GM21390 (cell line): ENCODE measurements around the gene ATXN1.
A peak's percentile ranks its signal among the peaks of the same experiment; 100 is the strongest.

ENCODE experiments used
- ATAC-seq: cut with Tn5 transposase; IDR thresholded peaks from one replicate; pipeline ENCODE4 v1.9.1; 2021; ENCODE audit not compliant: unreplicated experiment

ATXN1 gene

DNA sequence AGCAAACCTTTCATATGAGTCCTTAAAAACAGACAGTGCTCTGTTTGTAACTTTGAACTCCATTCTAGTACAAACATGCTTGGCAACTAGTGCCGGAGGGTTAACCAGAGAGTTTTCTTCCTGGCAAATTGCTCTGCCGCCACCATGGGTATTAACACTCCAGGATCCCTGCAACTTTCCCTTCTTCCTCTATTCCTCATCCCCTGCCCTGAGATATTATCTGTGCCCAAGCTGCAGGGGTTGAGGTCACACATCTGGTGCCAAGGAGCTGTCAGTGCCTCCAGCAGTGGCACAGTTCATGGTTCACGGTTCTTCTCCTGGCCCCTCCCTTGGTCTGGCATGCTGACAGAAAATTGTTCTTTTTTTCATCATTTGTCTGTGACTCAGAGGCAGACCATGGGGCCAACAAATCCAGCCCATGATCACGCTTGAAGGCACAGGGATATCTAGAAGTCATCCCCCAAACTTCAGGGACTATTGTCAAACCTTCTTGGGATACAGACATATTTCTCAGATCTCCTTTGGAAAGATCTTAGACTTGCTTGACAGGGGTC lies 77.5 kb downstream of the ATXN1 start:
- ATAC-seq, result no peak

DNA sequence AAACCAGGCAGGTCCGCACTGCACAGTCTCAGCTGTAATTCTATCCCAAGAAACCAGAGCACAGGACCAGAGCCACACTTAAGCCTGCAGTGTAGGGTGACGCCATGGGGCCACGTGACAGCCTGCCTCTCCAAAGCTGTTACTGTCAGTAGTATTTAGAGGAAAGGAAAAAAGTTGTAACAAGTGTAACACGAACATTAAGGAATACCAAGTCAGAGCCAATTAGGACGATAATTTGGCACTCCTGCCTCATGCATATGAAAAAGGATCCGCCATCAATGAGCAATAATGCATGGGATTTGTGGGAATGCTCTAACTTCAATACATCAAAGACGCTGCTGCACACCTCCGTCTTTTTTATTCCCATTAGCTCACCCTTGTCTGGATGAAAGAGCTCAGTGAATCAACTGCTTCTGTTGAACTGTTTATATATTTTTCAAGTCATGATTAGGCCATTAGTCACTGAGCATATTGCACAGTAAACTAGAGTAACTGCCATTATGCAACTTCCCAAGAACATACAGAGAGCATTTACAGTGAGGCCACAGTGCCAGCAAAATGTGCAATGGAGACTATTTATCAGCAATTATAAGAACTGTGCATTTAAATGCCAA lies 79.9 kb downstream of the ATXN1 start:
- no peak for ATAC-seq

DNA sequence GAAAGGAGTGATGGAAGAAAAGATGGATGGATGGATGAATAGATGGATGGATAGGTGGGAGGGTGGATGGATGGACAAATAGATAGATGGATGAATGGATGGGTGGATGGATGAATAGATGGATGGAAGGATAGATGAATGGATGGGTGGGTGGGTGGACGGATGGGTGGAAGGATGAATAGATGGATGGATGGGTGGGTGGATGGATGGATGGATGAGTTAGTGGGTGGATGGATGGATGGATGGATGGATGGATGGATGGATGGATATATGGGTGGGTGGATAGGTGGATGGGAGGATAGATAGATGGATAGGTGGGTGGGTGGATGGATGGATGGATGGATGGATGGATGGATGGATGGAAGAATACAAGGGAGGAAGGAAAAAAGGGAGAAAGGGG lies 82.2 kb downstream of the ATXN1 start:
- ATAC-seq, result no peak

DNA sequence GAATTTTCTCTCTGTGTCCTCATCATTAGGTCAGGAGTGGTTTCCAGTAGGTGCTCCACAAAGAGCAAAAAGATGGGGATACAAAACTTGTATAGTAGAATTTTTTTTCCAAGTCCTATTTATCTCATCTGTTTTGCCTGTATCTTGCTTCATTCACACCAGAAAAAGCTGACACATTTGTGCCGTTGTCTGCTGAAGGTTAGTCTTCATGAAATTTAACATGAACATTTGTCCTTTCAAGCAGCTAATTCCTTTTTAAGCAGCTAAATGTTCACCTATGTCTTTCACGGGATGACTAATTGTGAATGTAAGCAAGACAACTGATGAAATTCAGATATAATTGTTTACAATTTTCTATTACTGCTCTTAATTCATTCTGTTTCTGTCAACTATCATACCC lies 83.8 kb downstream of the ATXN1 start:
- no peak for ATAC-seq

DNA sequence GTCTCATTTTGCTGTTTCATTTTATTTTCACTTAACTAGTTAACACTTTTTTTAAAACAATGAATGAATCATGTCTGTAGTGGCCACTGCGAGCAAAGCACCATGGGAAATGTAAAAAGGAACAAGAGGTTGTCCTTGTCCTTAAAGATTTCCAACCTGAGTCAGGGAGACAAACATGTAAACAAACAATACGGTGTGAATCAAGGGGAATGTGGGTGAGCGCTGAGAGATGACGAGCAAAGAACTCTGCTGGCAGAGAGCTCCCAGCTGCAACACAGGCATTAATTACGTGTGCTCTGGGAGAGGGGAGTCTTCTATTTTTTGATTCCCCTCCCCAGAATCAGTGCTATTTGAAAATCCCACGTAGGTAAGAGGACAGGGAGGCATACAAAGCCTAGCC lies 84.3 kb downstream of the ATXN1 start:
- no peak for ATAC-seq

DNA sequence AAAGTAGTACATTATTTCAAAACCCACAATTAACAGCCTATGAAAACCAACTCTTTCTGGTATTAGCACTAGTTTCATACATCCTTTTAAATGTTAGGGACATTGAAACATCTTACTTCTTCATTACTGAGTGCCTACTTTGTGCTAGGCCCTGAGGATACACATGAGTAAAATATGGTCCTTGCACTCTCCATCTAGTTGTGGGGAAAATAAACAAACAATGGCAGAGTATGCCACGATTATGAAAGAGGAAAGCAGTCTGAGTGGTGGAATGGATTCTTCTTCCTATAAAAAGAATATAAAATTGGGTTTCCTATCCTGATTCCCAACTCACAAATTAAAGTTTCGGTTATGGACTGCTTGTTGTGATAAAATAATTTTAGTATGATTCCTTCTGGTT lies 84.9 kb downstream of the ATXN1 start:
- no peak for ATAC-seq

DNA sequence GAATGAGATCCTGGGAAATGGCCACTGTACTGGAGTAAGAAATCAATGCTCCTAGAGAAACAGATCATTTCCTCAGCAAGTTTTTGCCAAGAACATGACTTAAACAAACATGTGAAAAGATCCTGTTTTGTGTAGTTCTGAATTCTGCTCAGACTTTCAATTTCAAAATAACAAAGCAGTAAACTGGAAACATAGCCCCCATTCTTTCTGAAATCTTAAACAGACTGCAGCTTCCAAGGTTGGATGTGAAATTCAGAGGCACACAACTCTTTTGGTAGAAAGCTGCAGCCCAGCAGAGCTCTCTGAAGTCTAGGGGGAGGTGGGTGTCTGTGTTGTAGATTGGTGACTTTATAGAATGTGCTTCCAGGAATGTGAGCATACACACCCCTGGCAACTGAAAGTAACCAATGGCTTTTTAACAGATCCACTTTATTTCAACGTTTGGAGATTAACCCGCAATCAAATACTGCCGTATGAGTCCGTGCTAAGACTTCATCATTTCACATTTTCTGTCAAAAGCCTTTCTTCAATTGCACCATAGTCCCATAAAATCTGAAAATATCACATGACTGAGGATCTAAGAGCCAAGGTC lies 86.4 kb downstream of the ATXN1 start:
- no peak for ATAC-seq

DNA sequence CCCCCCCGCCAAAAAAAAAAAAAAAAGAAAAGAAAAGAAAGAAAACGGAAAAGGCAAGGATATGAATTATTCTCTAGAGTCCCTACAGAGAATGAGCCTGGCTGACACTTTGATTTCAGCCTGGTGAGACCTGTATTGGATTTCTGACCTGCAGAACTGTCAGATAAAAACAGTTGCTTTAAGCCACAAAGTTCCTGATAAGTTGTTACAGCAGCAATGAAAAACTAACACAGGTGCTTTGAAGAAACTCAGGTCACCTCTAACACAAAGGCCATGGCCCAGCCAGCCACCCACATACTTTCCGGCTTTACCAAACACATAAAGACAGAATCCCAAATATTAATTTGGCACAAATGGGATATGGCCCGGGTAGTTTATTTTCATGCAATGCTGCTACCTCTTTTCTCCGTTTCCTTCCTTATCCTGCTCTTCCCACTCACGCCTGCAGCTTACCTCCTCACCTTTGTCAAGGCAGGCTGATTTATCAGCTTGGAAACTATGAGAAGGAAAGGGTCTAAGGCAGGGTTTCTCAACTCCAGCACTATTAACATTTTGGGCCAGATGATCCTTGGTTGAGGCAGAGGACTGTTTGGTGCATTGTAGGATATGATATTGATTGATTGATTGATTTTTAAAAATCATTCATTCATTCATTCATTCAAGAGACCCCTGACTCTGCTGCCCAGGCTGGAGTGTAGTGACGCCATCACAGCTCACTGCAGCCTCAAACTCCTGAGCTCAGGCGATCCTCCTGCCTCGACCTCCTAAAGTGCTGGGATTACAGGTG lies 88.1 kb downstream of the ATXN1 start:
- ATAC-seq, result no peak

DNA sequence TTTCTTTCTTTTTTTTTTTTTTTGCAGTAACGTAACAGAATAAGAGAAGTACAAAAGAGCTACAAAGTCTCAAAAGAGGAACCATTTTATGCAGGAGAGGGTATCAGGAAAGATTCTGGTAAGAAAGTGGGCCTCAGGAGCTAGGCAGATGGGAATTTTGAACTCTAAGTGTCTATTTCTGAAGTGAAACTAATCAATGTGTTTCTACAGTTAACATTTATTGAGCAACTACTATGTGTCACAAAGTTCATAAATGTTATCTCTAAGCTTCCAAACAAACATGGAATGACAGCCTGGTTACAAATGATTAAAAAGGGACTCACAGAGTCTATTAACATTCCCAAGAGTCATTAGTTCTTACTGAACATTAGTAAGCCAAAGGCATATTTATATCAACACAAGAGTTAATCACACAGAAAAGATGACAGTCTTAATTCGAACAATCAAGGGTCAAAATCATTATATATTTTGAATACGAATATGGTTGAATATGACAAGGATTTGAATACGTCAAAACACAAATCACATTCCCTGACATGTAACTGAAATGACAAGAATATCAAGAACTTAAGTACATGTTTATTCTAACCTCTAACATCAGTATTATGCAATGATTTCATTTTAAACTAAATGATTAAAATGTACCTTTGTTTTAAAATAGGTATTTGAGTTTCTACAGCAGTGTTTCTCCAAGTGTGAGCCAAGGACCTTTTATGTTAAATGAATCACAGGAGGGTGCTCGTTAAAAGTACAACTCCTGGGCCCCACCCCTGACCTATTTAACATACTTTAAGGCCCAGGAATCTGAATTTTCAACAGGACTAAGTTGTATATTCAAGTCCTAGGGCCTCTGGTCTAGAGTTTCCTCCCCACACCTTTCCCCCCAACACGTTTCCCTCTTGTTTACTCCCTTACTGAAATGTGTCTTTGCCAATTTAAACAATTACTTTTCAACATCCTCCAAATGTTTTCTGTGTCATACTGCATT lies 89.7 kb downstream of the ATXN1 start:
- ATAC-seq, result no peak

DNA sequence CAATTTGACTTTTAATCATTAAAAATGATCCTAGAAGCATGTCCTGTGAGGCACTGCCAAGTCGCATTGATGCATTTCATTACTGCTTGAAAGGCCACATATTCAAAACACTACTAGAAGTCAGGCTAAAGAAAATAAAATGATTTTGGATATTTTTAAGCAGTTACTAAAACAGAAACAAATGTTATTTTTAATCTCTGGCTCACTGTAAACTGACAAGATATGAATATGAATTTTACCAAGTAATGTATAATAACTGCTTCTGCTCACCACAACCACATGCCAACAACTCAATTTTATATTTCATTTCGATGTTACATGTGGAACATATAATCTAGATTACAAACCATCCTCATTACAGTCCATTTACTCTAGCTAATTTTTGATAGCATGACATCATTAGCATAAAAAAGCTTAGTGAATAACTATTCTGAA lies 90.6 kb downstream of the ATXN1 start:
- peak; percentile 54 for ATAC-seq

DNA sequence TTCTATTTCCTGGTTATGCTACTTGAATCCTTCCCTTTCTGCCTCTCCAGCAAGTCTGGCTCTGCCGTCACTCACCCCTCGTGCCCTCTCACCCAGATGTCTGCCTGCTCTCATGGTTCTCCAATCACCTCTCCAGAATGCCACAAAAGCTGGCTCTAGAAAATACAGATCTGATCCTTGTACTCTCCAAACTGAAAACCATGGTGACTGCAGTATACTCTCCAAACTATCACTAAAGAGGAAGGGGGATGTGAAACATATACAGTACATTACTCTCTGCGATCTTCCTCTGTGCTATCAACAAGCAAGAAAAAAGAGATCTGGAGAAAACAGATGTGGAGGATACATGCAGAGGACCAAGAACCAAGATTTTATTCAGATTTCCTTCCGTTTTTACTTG lies 91.1 kb downstream of the ATXN1 start:
- ATAC-seq, result peak; percentile 58

DNA sequence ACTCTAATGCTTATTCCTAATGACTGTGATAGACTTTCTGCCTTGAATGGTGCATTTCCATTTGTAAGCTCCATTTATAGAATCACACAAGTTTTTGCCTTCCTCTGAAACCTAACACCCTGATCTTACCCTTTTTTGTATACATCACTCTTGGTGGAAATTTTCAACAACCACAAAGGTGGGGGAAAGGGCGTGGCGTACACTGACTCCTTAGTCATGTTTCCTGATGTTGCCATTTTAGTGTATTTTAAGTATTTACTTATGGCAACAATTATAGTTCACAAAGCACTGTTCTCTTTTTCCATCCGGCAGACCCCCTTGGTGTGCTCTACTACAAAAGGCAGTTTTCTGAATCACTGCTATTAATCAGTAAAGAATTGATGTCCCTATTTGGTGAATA lies 92.0 kb downstream of the ATXN1 start:
- ATAC-seq, result no peak

DNA sequence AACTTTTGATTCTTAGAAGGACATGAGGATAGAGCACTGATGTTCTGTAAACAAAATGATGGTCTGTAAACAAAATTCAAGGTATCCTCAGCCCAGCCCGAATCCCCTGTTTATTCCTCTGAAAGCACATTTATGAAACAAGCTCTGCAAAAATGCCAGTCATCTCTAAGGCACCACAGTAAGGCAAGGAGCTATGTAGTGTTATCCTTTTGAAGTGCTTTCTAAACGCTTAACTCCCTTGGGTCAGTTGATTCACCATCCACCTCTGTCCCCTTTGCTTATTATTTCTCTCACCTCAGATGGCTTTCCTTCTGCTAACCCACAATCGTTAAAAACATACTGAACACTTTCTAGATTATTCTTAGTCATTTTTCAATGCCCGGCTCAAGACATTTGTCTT lies 93.8 kb downstream of the ATXN1 start:
- no peak for ATAC-seq

DNA sequence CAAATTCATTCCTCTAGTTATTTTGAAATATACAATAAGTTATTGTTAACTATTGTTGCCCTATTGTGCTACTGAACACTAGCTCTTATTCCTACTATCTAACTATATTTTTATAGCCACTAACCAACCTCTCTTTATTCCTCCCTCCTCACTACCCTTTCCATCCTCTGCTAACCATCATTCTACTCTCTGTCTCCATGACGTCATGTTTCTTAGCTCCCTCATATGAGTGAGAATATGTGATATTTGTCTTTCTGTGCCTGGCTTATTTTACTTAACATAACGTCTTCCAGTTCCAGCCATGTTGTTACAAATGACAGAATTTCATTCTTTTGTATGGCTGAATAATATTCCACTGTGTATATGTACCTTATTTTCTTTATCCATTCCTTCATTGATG lies 95.3 kb downstream of the ATXN1 start:
- ATAC-seq, result no peak

DNA sequence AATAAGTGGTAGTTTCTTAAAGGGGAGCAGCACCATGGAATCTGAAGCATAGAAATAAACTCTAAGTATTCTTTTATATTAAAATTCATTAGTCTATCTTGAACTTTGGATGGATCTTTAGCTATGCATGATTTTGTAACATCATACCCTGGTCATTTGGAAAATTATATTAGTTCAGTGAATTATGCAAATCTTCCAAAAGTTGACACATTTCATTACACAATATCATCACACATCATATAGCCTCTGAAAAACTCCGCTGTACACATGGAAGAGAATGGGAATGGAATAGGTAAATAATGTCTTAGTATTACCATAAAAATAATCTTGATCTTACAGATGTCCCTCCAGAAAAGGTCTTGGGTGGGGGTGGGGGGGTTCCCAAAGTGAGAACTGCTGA lies 96.1 kb downstream of the ATXN1 start:
- no peak for ATAC-seq

DNA sequence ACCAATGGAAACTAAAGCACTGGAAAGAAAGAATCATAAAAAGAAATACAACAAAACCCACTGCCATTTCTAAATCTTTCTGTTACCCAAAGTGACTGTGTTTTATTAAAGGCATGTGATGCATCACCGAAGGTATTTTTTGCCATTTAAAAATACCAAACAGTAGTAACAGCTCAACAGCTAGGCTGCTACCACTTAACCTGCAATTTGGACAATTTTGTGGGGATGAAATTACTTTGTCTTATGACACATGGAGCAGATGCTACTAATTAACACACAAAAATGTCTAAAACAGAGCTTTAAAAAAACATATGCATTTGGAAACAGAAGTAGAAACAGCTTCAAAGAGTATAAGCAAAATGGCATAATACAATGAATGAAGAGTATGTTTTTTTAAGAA lies 97.4 kb downstream of the ATXN1 start:
- no peak for ATAC-seq

DNA sequence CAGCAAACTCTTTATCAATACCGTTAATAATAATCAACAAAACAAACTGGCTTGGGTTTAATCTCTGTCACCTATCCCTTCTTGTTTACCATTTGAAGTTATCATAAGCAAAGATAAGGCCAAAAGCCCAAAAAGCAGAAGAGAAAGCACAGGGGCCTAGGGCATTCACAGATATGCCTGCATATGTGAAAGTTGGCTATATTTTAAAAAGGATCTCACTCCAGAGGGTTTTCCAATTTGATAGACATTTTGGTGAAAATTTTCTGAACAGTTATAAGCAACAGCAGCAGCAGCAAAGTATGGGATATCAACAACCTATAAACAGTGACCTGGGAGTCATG lies 101.1 kb downstream of the ATXN1 start:
- no peak for ATAC-seq

DNA sequence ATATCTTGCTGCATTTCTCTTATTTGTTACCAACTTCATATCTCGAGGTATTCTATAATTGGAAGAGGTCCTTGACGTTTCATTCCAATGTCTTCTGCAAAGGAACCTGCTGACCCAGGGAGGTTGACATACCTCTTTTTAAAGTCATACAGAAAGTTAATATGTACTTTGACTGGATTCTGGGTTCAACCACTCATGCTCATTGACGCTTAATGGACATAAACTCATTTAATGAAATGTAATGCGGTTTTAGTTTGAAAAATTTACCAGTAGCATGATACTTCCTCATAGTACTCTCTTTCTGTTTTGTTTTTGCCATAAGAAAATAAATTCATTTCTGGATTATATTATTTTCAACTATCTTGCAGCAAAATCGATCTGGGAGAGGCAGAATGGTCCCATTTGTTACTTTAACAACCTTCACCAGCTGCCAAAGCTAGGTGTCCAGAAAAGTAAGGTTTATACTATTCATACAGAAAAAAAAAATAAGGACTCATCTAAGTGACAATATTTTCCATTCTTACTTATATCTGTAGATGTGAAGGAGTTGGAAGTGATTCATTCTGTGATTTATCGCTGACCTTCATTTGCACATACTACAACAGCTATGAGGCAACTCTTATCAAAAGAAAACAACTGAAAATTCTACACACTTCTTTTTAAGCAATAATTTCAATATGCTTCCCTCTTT lies 101.6 kb downstream of the ATXN1 start:
- ATAC-seq, result no peak

DNA sequence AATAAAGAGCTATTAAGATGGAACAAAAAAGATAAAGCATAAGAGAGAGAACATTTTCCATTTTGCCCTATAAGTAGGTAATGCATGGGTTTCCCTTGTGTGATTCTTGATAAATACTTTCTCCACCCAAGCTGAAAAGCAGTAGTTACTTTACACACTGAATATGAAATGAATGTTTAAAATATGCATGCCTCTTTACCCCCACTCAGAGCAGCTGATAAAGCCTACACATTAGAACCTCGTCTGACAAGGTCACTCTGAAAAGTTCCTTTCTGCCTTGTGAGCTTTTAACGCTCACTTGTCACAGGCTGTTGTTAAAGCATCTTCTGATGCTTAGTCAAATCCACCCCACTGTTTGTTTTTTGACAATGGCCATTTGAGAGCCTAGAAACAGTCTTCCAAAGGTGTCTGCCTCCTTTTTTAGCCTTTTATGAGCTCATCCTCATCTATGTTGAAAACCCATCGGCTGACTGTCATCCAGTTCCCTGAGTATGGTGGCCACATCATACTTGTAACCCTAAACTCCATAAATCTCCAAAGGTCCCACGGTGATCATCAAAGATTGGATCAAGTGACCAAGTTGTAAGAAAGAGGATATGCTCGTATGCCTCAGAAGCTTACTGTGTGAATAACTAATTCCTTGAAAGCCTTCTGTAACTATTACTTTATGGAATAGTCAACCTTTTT lies 102.8 kb downstream of the ATXN1 start:
- ATAC-seq, result no peak

DNA sequence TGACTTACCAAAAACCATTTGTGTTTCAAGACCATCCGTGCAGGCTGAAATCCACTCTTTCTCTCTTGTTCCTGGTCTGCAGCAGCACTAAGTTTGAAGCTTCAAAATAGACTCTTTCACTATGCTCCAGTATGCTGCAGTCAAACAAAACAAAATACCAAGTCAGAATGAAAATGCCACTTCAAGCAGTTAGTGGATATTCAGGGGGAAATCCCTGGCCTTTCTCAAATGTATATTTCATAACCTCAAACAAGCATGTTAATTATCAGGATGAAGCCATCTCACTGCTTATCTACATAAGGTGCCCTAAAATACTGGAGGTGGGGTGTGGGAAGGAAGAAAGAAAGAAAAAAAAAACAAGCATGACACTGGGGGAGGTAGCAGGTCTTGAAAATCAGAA lies 103.5 kb downstream of the ATXN1 start:
- peak; percentile 53 for ATAC-seq
